ENCODE measurements around the gene SELENON.

DNA sequence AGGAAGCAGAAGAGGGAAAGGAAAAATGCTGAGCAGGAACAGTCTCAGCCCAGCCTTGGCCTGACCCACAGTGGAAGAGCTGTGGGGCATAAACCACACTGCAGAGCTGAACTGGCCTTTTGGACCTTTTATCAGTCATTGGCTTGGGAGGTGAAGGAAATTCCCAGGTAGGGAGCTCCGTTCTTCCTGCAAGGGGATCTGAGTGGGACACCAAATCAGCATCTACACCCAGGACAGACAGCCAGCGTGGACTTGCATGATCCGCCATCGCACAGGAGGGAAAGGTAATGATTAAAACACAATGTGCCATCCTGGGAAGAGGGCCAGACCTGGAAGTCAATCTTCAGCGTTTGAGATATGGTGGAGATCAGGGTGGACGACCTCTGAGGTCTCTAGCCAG lies 18.6 kb downstream of the SELENON start:
- TF ChIP-seq, protein P1, sequence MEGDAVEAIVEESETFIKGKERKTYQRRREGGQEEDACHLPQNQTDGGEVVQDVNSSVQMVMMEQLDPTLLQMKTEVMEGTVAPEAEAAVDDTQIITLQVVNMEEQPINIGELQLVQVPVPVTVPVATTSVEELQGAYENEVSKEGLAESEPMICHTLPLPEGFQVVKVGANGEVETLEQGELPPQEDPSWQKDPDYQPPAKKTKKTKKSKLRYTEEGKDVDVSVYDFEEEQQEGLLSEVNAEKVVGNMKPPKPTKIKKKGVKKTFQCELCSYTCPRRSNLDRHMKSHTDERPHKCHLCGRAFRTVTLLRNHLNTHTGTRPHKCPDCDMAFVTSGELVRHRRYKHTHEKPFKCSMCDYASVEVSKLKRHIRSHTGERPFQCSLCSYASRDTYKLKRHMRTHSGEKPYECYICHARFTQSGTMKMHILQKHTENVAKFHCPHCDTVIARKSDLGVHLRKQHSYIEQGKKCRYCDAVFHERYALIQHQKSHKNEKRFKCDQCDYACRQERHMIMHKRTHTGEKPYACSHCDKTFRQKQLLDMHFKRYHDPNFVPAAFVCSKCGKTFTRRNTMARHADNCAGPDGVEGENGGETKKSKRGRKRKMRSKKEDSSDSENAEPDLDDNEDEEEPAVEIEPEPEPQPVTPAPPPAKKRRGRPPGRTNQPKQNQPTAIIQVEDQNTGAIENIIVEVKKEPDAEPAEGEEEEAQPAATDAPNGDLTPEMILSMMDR (IDR thresholded peaks at IDR 0.05): no peak
- no peak for TF ChIP-seq POLR2A (IDR thresholded peaks at IDR 0.05)
